H1 (cell line): ENCODE measurements around the gene TUBGCP4.

Source experiments
- BCL11A ChIP-seq, 2 experiments: IDR thresholded peaks; one replicate each; pipeline ENCODE4 v1.6.1; 2011; ENCODE audit warnings: low read depth in 2 of 2, low read length in 2 of 2, mild to moderate bottlenecking in 2 of 2
- BRCA1 ChIP-seq: IDR thresholded peaks from 2 replicates; pipeline ENCODE4 v1.6.1; 2012; ENCODE audit warnings: low read depth, low read length, improper control_type of control experiment
- CTCF ChIP-seq, 3 experiments: IDR thresholded peaks; 1 replicate in 2 of 3; 2 replicates in 1 of 3; pipeline versions ENCODE4 v1.5.1 to v1.6.1; 2011; ENCODE audit warnings: low read length in 3 of 3, mild to moderate bottlenecking in 3 of 3, inconsistent platforms in 2 of 3, low read depth in 1 of 3, moderate library complexity in 1 of 3; ENCODE audit not compliant: insufficient read depth in 1 of 3; ENCODE audit errors: control extremely low read depth in 1 of 3
- KDM5A ChIP-seq: fragments of 200-600 bp; IDR thresholded peaks from 2 replicates; pipeline ENCODE4 v1.7.1; 2012; ENCODE audit warnings: mild to moderate bottlenecking, low read length, inconsistent platforms, mixed read lengths
- POLR2A ChIP-seq, 2 experiments: IDR thresholded peaks; 1 replicate in 1 of 2; 2 replicates in 1 of 2; pipeline ENCODE4 v1.6.1; 2011; ENCODE audit warnings: low read depth in 2 of 2, low read length in 2 of 2, mild to moderate bottlenecking in 2 of 2; ENCODE audit errors: control extremely low read depth in 1 of 2
- SIN3A ChIP-seq, 2 experiments: IDR thresholded peaks in 1 of 2; conservative IDR thresholded peaks in 1 of 2; 2 replicates each; pipeline ENCODE4 v1.6.1; 2011 to 2012; ENCODE audit warnings: low read length in 2 of 2, improper control_type of control experiment in 1 of 2, low read depth in 1 of 2, mild to moderate bottlenecking in 1 of 2
- SP4 ChIP-seq: IDR thresholded peaks from 2 replicates; pipeline ENCODE4 v1.6.1; 2012; ENCODE audit warnings: low read length, inconsistent platforms
- TAF1 ChIP-seq: IDR thresholded peaks from 2 replicates; pipeline ENCODE4 v1.6.1; 2011; ENCODE audit warnings: mild to moderate bottlenecking, low read depth, low read length

- TF ChIP-seq SP4: no peak
- TF ChIP-seq CTCF (IDR thresholded peaks at IDR 0.05; ENCODE audit: control extremely low read depth in 1 of 3, insufficient read depth in 1 of 3, low read depth in 1 of 3, low read length in 3 of 3): no peak
- no peak for TF ChIP-seq BCL11A (IDR thresholded peaks at IDR 0.05; ENCODE audit: low read depth in 2 of 2, low read length in 2 of 2)
- TF ChIP-seq BRCA1: no peak
- no peak for TF ChIP-seq KDM5A
- no peak for TF ChIP-seq TAF1
- no peak for TF ChIP-seq POLR2A (IDR thresholded peaks at IDR 0.05; ENCODE audit: control extremely low read depth in 1 of 2, low read depth in 2 of 2, low read length in 2 of 2)
- no peak for TF ChIP-seq SIN3A (conservative IDR thresholded peaks at IDR 0.05 in 1 of 2, IDR thresholded peaks at IDR 0.05 in 1 of 2; ENCODE audit: low read depth in 1 of 2, low read length in 2 of 2)
These were observed 31.4 kb downstream of the TUBGCP4 start for GRCh38 chr15:43402255-43402654.
